ENCODE measurements around the gene SRGAP1.

Gene SRGAP1

DNA sequence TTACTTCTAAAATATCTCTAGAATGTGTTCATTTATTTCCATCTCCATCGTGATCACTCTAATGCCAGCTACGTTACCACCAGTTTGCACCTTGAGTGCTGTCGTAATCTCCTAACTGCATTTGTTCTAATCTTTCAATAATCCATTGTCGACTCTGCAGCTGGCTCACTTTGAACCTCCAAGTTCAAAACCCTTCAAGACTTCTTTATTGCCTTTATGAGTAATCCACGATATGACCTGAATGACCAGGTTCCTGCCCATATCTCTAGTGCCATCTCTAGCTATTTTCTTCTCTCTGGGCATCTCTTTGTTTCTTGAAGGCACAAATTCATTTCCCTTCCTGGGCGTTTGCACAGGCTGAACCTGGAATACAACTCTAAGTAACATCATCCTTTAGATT is 76.7 kb downstream of the SRGAP1 start:
- Histone ChIP-seq H3K36me3 (ENCODE audit: control insufficient read depth, insufficient read depth, low read length) (no peaks in the 10 kb centered on the region), H3K27me3 (ENCODE audit: control insufficient read depth, insufficient read depth, low read length) (no peaks in the 10 kb centered on the region), H3K4me1 (ENCODE audit: control insufficient read depth, insufficient read depth, low read length) (peaks cover 18% of the 10 kb centered on the region), H3K27ac (ENCODE audit: low read depth, low read length) (no peak overlapping the region), H3K9ac (ENCODE audit: low read depth, low read length) (no peak overlapping the region), H3K9me3 (ENCODE audit: control insufficient read depth, insufficient read depth, low read length) (no peaks in the 10 kb centered on the region), H3K4me3 (ENCODE audit: low read depth, low read length) (no peak overlapping the region)

DNA sequence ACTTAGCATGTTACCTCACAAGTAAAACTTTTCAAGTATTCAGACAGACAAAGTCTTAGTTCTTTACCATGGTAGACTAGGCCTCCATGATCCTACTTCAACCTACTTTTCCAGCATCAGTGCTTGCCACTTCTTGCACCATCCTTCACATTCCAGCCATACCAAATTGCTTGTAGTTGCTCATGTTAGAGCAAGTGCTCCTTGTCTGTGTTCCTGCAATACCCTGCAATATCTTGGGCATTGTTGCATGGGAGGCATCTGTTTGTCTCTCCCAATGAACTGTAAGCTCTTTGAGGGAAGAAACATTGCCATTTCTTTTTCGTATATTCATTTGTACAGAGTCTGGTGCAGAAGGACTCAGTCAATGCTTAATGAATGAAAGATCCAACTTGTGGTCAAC is 78.0 kb downstream of the SRGAP1 start:
- no peaks in the 10 kb centered on the region for H3K36me3 ChIP-seq (ENCODE audit: control insufficient read depth, insufficient read depth, low read length)
- H3K27me3 ChIP-seq (ENCODE audit: control insufficient read depth, insufficient read depth, low read length), result no peaks in the 10 kb centered on the region
- H3K27ac ChIP-seq (ENCODE audit: low read depth, low read length), result no peak overlapping the region
- H3K9ac ChIP-seq (ENCODE audit: low read depth, low read length), result no peak overlapping the region
- H3K4me3 ChIP-seq (ENCODE audit: low read depth, low read length), result no peak overlapping the region
- peaks cover 15% of the 10 kb centered on the region for H3K4me1 ChIP-seq (ENCODE audit: control insufficient read depth, insufficient read depth, low read length)
- no peaks in the 10 kb centered on the region for H3K9me3 ChIP-seq (ENCODE audit: control insufficient read depth, insufficient read depth, low read length)

DNA sequence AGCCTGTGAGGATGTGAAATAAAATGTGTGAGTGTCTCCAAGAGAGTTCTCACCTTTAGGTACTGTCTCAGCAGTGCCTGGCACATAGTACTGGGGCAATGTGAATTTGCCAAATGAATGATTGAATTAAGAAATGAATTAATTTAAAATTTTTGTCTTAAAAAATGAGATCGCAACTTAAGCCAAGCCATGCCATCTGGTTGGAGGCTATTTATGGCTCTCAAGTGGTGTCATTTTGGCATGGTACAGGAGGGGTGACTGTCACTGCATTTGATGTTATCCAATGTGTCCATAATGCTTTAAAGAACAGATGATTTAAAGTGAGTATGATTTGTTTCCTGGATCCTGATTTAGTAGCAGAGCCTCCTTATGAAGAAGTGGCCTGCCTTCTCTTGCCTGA is 80.3 kb downstream of the SRGAP1 start:
- no peak overlapping the region for H3K9ac ChIP-seq (ENCODE audit: low read depth, low read length)
- H3K4me3 ChIP-seq (ENCODE audit: low read depth, low read length), result no peak overlapping the region
- H3K9me3 ChIP-seq (ENCODE audit: control insufficient read depth, insufficient read depth, low read length), result no peaks in the 10 kb centered on the region
- H3K4me1 ChIP-seq (ENCODE audit: control insufficient read depth, insufficient read depth, low read length), result peaks cover 7% of the 10 kb centered on the region; the same call in 1 of the 2 replicates
- no peaks in the 10 kb centered on the region for H3K36me3 ChIP-seq (ENCODE audit: control insufficient read depth, insufficient read depth, low read length)
- H3K27me3 ChIP-seq (ENCODE audit: control insufficient read depth, insufficient read depth, low read length), result no peaks in the 10 kb centered on the region
- H3K27ac ChIP-seq (ENCODE audit: low read depth, low read length), result no peak overlapping the region

DNA sequence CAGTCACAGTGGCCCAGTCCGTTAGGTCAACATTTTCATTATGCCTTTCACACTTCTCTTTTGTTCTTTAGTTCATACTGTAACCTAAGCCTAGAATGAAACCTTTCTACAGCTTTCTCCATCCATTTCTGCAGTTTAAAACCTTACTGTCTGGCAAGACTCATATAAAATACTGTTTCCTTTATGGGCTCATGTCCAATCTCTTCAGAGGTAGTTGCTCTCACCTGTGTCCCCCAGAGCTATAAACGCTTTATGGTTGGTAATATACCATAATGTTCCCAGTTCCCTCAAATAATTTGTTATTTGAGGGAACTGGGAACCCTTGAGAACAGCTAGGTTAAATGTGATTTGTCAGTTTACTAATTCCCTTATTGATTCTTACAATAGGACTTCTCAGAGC is 83.0 kb downstream of the SRGAP1 start:
- no peaks in the 10 kb centered on the region for H3K9me3 ChIP-seq (ENCODE audit: control insufficient read depth, insufficient read depth, low read length)
- H3K4me1 ChIP-seq (ENCODE audit: control insufficient read depth, insufficient read depth, low read length), result peaks cover 17% of the 10 kb centered on the region
- H3K9ac ChIP-seq (ENCODE audit: low read depth, low read length), result no peak overlapping the region
- no peaks in the 10 kb centered on the region for H3K36me3 ChIP-seq (ENCODE audit: control insufficient read depth, insufficient read depth, low read length)
- no peak overlapping the region for H3K27ac ChIP-seq (ENCODE audit: low read depth, low read length)
- H3K27me3 ChIP-seq (ENCODE audit: control insufficient read depth, insufficient read depth, low read length), result no peaks in the 10 kb centered on the region
- no peak overlapping the region for H3K4me3 ChIP-seq (ENCODE audit: low read depth, low read length)

DNA sequence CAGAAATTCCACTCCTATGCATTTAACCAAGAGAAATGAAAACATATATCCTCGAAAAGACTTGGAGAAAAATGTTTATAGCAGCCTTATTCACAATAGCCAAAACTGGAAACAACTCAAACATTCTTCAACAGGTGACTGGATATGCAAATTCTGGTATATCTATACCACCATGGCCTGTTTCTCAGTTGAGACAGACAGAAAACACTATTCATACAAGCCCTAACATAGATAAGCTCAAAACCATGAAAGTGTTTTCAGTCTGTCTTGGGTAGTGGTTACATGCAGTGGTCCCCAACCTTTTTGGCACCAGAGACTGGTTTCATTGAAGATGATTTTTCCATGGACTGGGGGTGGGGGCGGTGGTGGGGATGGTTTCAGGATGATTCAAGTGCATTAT is 83.8 kb downstream of the SRGAP1 start:
- Histone ChIP-seq H3K36me3 (ENCODE audit: control insufficient read depth, insufficient read depth, low read length) (no peaks in the 10 kb centered on the region), H3K27me3 (ENCODE audit: control insufficient read depth, insufficient read depth, low read length) (no peaks in the 10 kb centered on the region), H3K27ac (ENCODE audit: low read depth, low read length) (no peak overlapping the region), H3K4me3 (ENCODE audit: low read depth, low read length) (no peak overlapping the region), H3K9ac (ENCODE audit: low read depth, low read length) (no peak overlapping the region), H3K4me1 (ENCODE audit: control insufficient read depth, insufficient read depth, low read length) (peaks cover 17% of the 10 kb centered on the region), H3K9me3 (ENCODE audit: control insufficient read depth, insufficient read depth, low read length) (no peaks in the 10 kb centered on the region)

DNA sequence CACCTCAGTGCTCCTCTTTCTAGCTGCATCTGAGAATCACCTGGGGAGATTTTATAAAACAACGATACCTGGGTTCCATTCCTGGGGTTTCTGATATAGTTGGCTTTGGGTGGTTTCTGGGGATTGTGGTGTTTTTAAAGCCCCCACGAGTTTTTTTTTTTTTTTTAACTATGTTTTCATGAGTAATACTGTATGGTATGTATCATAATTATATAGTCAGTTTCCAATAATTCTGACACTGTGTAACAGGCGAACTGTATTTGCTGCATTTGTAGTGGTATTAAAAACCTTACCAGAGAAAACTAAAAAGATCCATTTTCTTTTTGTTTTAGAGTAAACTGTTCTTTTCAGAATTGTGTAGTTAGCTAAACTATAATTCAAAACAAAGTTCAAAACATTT is 84.9 kb downstream of the SRGAP1 start:
- Histone ChIP-seq H3K4me3 (ENCODE audit: low read depth, low read length) (no peak overlapping the region), H3K27ac (ENCODE audit: low read depth, low read length) (no peak overlapping the region), H3K4me1 (ENCODE audit: control insufficient read depth, insufficient read depth, low read length) (peaks cover 17% of the 10 kb centered on the region), H3K27me3 (ENCODE audit: control insufficient read depth, insufficient read depth, low read length) (no peaks in the 10 kb centered on the region), H3K36me3 (ENCODE audit: control insufficient read depth, insufficient read depth, low read length) (no peaks in the 10 kb centered on the region), H3K9ac (ENCODE audit: low read depth, low read length) (no peak overlapping the region), H3K9me3 (ENCODE audit: control insufficient read depth, insufficient read depth, low read length) (no peaks in the 10 kb centered on the region)

DNA sequence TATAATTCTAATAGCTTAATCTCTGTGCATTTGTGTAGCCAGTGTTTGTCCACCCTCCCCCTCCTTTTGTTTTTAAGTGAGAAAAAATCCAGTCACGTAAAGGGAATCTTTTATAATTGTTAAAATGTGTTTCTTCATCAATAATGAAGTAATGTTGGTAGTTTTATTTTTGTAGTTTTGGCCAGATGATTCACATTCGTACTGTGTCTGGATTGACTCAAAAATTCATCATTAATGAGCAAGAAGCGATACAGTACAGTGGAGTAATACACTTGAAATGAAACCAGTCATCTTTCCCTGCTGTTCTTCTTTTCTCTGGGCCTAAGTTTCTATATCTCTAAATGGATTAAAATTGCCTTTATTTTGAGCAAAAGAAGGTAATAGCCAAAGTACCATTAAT is 86.5 kb downstream of the SRGAP1 start:
- Histone ChIP-seq H3K27me3 (ENCODE audit: control insufficient read depth, insufficient read depth, low read length) (no peaks in the 10 kb centered on the region), H3K27ac (ENCODE audit: low read depth, low read length) (no peak overlapping the region), H3K36me3 (ENCODE audit: control insufficient read depth, insufficient read depth, low read length) (no peaks in the 10 kb centered on the region), H3K4me1 (ENCODE audit: control insufficient read depth, insufficient read depth, low read length) (peaks cover 10% of the 10 kb centered on the region), H3K9ac (ENCODE audit: low read depth, low read length) (no peak overlapping the region), H3K9me3 (ENCODE audit: control insufficient read depth, insufficient read depth, low read length) (no peaks in the 10 kb centered on the region), H3K4me3 (ENCODE audit: low read depth, low read length) (no peak overlapping the region; the same call in 1 of the 2 replicates)

DNA sequence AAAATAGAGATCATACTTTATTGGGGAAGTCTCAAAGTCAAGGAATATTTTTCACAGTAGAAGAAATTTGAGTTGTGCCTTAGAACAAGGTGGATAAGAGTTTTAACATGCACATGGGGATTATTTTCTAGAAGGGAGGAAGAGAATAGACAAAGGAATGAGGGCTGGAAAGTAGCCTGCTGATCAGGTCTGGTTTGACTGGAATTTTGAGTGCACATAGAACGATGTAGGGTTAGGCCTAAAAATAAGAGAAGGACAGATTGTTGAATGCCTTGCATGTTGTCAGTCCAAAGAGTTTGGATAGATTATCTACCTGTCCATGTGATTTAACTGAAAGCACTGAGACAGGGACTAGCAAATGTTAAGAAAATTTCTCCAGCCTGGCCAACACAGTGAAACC is 87.2 kb downstream of the SRGAP1 start:
- Histone ChIP-seq H3K4me1 (ENCODE audit: control insufficient read depth, insufficient read depth, low read length) (peaks cover 10% of the 10 kb centered on the region), H3K27me3 (ENCODE audit: control insufficient read depth, insufficient read depth, low read length) (no peaks in the 10 kb centered on the region), H3K9me3 (ENCODE audit: control insufficient read depth, insufficient read depth, low read length) (no peaks in the 10 kb centered on the region), H3K27ac (ENCODE audit: low read depth, low read length) (no peak overlapping the region), H3K4me3 (ENCODE audit: low read depth, low read length) (no peak overlapping the region), H3K9ac (ENCODE audit: low read depth, low read length) (no peak overlapping the region), H3K36me3 (ENCODE audit: control insufficient read depth, insufficient read depth, low read length) (no peaks in the 10 kb centered on the region)

DNA sequence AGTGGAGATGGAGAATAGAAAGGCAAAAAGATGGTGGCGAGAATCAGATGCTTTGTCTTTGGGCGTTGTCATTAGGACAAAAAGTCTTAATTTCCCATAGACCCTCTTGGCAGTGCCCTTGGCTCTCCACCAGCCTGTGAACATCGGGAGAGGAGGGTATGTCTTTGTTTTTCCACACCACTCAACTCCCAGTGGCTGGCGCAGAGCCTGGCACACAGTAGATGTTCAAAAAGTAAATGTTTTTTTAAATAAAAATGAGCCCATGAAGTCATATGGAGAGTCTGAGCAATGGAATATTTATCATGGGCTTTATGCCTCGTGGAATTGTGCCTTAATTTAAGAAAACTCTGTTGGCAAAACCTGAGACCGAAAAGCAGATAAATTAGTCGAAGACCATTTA is 90.4 kb downstream of the SRGAP1 start:
- no peak overlapping the region for H3K9ac ChIP-seq (ENCODE audit: low read depth, low read length)
- H3K4me1 ChIP-seq (ENCODE audit: control insufficient read depth, insufficient read depth, low read length), result peaks cover 10% of the 10 kb centered on the region
- no peaks in the 10 kb centered on the region for H3K9me3 ChIP-seq (ENCODE audit: control insufficient read depth, insufficient read depth, low read length)
- no peak overlapping the region for H3K4me3 ChIP-seq (ENCODE audit: low read depth, low read length)
- H3K27me3 ChIP-seq (ENCODE audit: control insufficient read depth, insufficient read depth, low read length), result no peaks in the 10 kb centered on the region
- no peak overlapping the region for H3K27ac ChIP-seq (ENCODE audit: low read depth, low read length)
- no peaks in the 10 kb centered on the region for H3K36me3 ChIP-seq (ENCODE audit: control insufficient read depth, insufficient read depth, low read length)

DNA sequence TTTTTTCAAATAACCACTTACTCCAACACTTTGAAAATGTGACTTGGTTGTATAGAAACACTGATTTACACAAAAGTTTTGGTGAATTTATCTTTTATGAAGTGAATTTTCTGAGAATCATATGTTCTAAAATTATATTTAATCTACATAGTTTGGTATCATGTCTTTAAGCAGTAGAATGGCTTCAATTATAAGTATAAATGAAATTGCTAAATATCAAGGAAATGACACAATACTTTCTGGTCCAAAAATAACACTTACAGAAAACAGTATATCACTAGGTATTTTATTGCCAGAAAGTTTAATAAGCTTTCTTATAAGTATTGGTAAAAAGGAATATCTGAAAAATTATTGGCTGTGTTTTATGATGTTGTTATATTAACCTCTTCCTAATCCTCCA is 90.9 kb downstream of the SRGAP1 start:
- H3K9me3 ChIP-seq (ENCODE audit: control insufficient read depth, insufficient read depth, low read length), result no peaks in the 10 kb centered on the region
- H3K27ac ChIP-seq (ENCODE audit: low read depth, low read length), result no peak overlapping the region
- H3K36me3 ChIP-seq (ENCODE audit: control insufficient read depth, insufficient read depth, low read length), result no peaks in the 10 kb centered on the region
- H3K27me3 ChIP-seq (ENCODE audit: control insufficient read depth, insufficient read depth, low read length), result no peaks in the 10 kb centered on the region
- H3K4me1 ChIP-seq (ENCODE audit: control insufficient read depth, insufficient read depth, low read length), result peaks cover 13% of the 10 kb centered on the region
- no peak overlapping the region for H3K9ac ChIP-seq (ENCODE audit: low read depth, low read length)
- H3K4me3 ChIP-seq (ENCODE audit: low read depth, low read length), result no peak overlapping the region

DNA sequence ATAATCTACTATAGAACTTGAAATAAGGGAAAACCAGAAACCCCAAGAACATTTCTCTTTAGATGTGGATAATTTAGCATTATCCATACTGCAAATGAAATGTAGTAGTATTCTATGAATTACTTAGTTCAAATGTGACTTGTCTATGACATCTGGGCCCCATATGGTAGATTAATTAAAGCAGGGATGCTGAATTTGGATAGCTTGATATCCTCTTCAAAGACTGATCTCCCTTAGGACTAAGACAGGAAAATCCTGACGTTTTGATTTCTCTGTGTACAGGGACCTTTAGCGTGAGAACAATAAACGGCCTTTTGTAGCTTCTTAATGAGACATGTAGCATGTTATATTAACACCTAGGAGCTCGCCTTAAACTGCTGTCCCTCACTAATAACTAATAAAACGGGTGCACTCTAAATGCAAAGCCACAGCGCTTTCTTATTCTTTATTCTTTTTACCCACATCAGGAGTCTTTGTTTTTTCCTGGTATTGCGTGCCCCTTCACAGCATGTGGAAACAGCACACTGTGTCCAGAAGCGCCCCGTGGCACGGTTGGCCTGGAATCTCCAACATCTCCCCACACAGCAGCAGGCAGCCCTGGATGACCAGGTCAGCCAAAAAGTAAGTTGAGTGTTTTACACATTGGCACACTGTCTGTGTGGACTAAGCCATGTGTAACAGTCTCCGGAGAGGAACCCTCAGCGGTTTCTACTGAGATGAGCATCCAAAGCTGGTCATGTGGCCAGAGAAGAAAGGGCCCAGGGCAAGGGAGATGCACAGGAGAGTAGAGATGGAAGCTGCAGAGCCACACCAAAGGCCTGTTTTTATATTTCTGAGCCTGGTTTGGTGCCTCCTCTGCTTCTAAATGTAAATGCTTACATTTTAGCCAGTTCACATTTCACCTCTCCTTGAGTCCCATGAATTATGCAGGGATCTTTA is 93.1 kb downstream of the SRGAP1 start:
- Histone ChIP-seq H3K9ac (ENCODE audit: low read depth, low read length) (no peak overlapping the region), H3K27ac (ENCODE audit: low read depth, low read length) (no peak overlapping the region)

More for the DNA sequence above, 93.1 kb downstream of the SRGAP1 start:
- Histone ChIP-seq H3K9me3 (ENCODE audit: control insufficient read depth, insufficient read depth, low read length) (no peaks in the 10 kb centered on the region), H3K4me1 (ENCODE audit: control insufficient read depth, insufficient read depth, low read length) (peaks cover 7% of the 10 kb centered on the region; the same call in 1 of the 2 replicates), H3K27me3 (ENCODE audit: control insufficient read depth, insufficient read depth, low read length) (no peaks in the 10 kb centered on the region), H3K4me3 (ENCODE audit: low read depth, low read length) (no peak overlapping the region), H3K36me3 (ENCODE audit: control insufficient read depth, insufficient read depth, low read length) (no peaks in the 10 kb centered on the region)

Data from HUES48 (cell line).